H9 (cell line): ENCODE data around the gene MEG3. TPM values are rescaled to one million over a fixed set of nuclear protein-coding genes. Genes with fewer than 3 reads are reported as not detected.
A peak's percentile ranks its signal among the peaks of the same experiment; 100 is the strongest.

Source experiments
- DNase-seq: peaks from one replicate; pipeline ENCODE4 v3.0.0-alpha.2; 2017
- H2AFZ ChIP-seq: one replicate; pipeline ENCODE4 v1.6.1; 2013; ENCODE audit warnings: mild to moderate bottlenecking, low read length, control low read depth, moderate library complexity
- H2AK5ac ChIP-seq: 2 replicates; pipeline ENCODE4 v1.6.1; 2013; ENCODE audit warnings: low read length, control low read depth, mixed read lengths; ENCODE audit not compliant: insufficient read length
- H2BK120ac ChIP-seq: one replicate; pipeline ENCODE4 v1.6.1; 2013; ENCODE audit warnings: low read depth, mild to moderate bottlenecking, low read length, control low read depth, inconsistent platforms; ENCODE audit not compliant: poor library complexity, severe bottlenecking
- H2BK12ac ChIP-seq: 2 replicates; pipeline ENCODE4 v1.6.1; 2013; ENCODE audit warnings: low read length, control low read depth, mixed read lengths, low read depth; ENCODE audit not compliant: insufficient read length
- H2BK15ac ChIP-seq: 2 replicates; pipeline ENCODE4 v1.6.1; 2013; ENCODE audit warnings: low read depth, low read length, control low read depth
- H2BK20ac ChIP-seq: one replicate; pipeline ENCODE4 v1.6.1; 2013; ENCODE audit warnings: low read depth, mild to moderate bottlenecking, low read length, control low read depth, inconsistent platforms; ENCODE audit not compliant: poor library complexity, severe bottlenecking
- H2BK5ac ChIP-seq: 2 replicates; pipeline ENCODE4 v1.6.1; 2013; ENCODE audit warnings: low read length, control low read depth, mixed read lengths; ENCODE audit not compliant: insufficient read length
- H3K14ac ChIP-seq: 2 replicates; pipeline ENCODE4 v1.6.1; 2013; ENCODE audit warnings: low read length, control low read depth; ENCODE audit not compliant: insufficient read depth
- H3K18ac ChIP-seq: 2 replicates; pipeline ENCODE4 v1.6.1; 2013; ENCODE audit warnings: low read depth, mild to moderate bottlenecking, mixed read lengths, low read length, control low read depth; ENCODE audit not compliant: insufficient read length
- H3K23ac ChIP-seq: 2 replicates; pipeline ENCODE4 v1.6.1; 2013; ENCODE audit warnings: low read length, control low read depth, mixed read lengths, low read depth; ENCODE audit not compliant: insufficient read length
- H3K23me2 ChIP-seq: 2 replicates; pipeline ENCODE4 v1.6.1; 2013; ENCODE audit warnings: low read depth, mild to moderate bottlenecking, mixed read lengths, low read length, control low read depth; ENCODE audit not compliant: insufficient read length, poor library complexity, severe bottlenecking
- H3K27ac ChIP-seq: 2 replicates; pipeline ENCODE4 v1.5.1; 2013; ENCODE audit warnings: low read length, control low read depth, mixed read lengths, low read depth; ENCODE audit not compliant: insufficient read length
- H3K27me3 ChIP-seq: 2 replicates; pipeline ENCODE4 v1.6.1; 2013; ENCODE audit warnings: low read length, control low read depth, inconsistent platforms; ENCODE audit not compliant: insufficient read depth
- H3K4ac ChIP-seq: 2 replicates; pipeline ENCODE4 v1.6.1; 2013; ENCODE audit warnings: low read depth, mild to moderate bottlenecking, control low read depth, inconsistent platforms, low read length, moderate library complexity
- H3K4me1 ChIP-seq: 2 replicates; pipeline ENCODE4 v1.6.1; 2013; ENCODE audit warnings: low read length, control low read depth, inconsistent platforms; ENCODE audit not compliant: insufficient read depth
- H3K4me2 ChIP-seq: 2 replicates; pipeline ENCODE4 v1.6.1; 2013; ENCODE audit warnings: low read length, control low read depth, mixed read lengths; ENCODE audit not compliant: insufficient read length, insufficient read depth
- H3K56ac ChIP-seq: 2 replicates; pipeline ENCODE4 v1.6.1; 2013; ENCODE audit warnings: low read depth, mild to moderate bottlenecking, mixed read lengths, low read length, control low read depth; ENCODE audit not compliant: insufficient read length
- H3K79me1 ChIP-seq: 2 replicates; pipeline ENCODE4 v1.6.1; 2013; ENCODE audit warnings: low read depth, mild to moderate bottlenecking, moderate library complexity, low read length, control low read depth, inconsistent platforms; ENCODE audit not compliant: insufficient read depth, poor library complexity, severe bottlenecking
- H3K79me2 ChIP-seq: 2 replicates; pipeline ENCODE4 v1.6.1; 2013; ENCODE audit warnings: low read length, control low read depth, inconsistent platforms; ENCODE audit not compliant: insufficient read depth
- H3K9ac ChIP-seq: 2 replicates; pipeline ENCODE4 v1.6.1; 2013; ENCODE audit warnings: low read length, control low read depth, mixed read lengths; ENCODE audit not compliant: insufficient read length; ENCODE audit errors: extremely low read depth
- H3K9me3 ChIP-seq: one replicate; pipeline ENCODE4 v1.6.1; 2013; ENCODE audit warnings: low read depth, low read length, inconsistent platforms; ENCODE audit not compliant: control insufficient read depth
- H3T11ph ChIP-seq: one replicate; pipeline ENCODE4 v1.6.1; 2013; ENCODE audit warnings: mild to moderate bottlenecking, low read length, control low read depth, inconsistent platforms
- H4K20me1 ChIP-seq: one replicate; pipeline ENCODE4 v1.6.1; 2013; ENCODE audit not compliant: control insufficient read depth, insufficient read length, insufficient read depth
- H4K5ac ChIP-seq: 2 replicates; pipeline ENCODE4 v1.6.1; 2013; ENCODE audit warnings: low read depth, mild to moderate bottlenecking, mixed read lengths, low read length, control low read depth; ENCODE audit not compliant: insufficient read length
- H4K8ac ChIP-seq: replicated peaks from 2 replicates; pipeline ENCODE4 v1.6.1; 2013; ENCODE audit warnings: low read length, control low read depth, mixed read lengths, low read depth; ENCODE audit not compliant: insufficient read length
- H4K91ac ChIP-seq: 2 replicates; pipeline ENCODE4 v1.6.1; 2013; ENCODE audit warnings: low read depth, mild to moderate bottlenecking, moderate library complexity, mixed read lengths, low read length, control low read depth; ENCODE audit not compliant: insufficient read length
- H3K27ac Mint-ChIP-seq, 3 experiments: 2 replicates in 2 of 3; 3 replicates in 1 of 3; pipeline ENCODE4 v1.8.0; 2020 to 2021; ENCODE audit warnings: mixed read lengths in 3 of 3, mild to moderate bottlenecking in 1 of 3, moderate library complexity in 1 of 3
- H3K27me3 Mint-ChIP-seq: 2 replicates; pipeline ENCODE4 v1.8.0; 2021; ENCODE audit warnings: low read depth, mild to moderate bottlenecking, moderate library complexity, mixed read lengths
- H3K36me3 Mint-ChIP-seq, 3 experiments: 2 replicates in 2 of 3; 3 replicates in 1 of 3; pipeline ENCODE4 v1.8.0; 2020 to 2021; ENCODE audit warnings: low read depth in 3 of 3, mixed read lengths in 3 of 3; ENCODE audit not compliant: insufficient read depth in 1 of 3
- H3K4me1 Mint-ChIP-seq, 2 experiments: 2 replicates each; pipeline ENCODE4 v1.8.0; 2020; ENCODE audit warnings: mixed read lengths in 2 of 2
- H3K4me3 Mint-ChIP-seq, 2 experiments: 2 replicates in 1 of 2; 3 replicates in 1 of 2; pipeline ENCODE4 v1.8.0; 2020 to 2021; ENCODE audit warnings: mild to moderate bottlenecking in 2 of 2, mixed read lengths in 2 of 2, moderate library complexity in 1 of 2
- H3K9me3 Mint-ChIP-seq, 2 experiments: 2 replicates in 1 of 2; 3 replicates in 1 of 2; pipeline ENCODE4 v1.8.0; 2020; ENCODE audit warnings: mild to moderate bottlenecking in 2 of 2, mixed read lengths in 2 of 2, moderate library complexity in 1 of 2
- CTCF ChIP-seq: fragments of 200-600 bp; sonication (generic); conservative IDR thresholded peaks from 3 replicates; pipeline ENCODE4 v1.8.0; 2021; ENCODE audit warnings: antibody characterized with exemption, mild to moderate bottlenecking
- WGBS: extraction: QIAGEN DNeasy Blood & Tissue Kit; methylation state at CpG from one replicate; pipeline ENCODE4 v1.1.7; 2013; ENCODE audit warnings: missing lambda C conversion rate, low lambda C conversion rate, mixed read lengths; ENCODE audit not compliant: insufficient read length; ENCODE audit errors: extremely low coverage; 5-methylcytosine and 5-hydroxymethylcytosine counted together
- total RNA-seq: library from RNA; stranded (reverse); gene quantifications from 2 replicates; pipeline ENCODE4 v1.2.1, GENCODE V29; 2021

The MEG3 gene
- total RNA-seq, 1 experiment from 2014 or later, result 0.52 TPM

- Mint-ChIP-seq H3K9me3 (peaks cover 2 to 3% of the 10 kb centered on the region in 2 experiments; a peak in 3 of 5 replicates), H3K4me1 (peaks cover 54 to 70% of the 10 kb centered on the region in 2 experiments), H3K27ac (peak overlapping the region in 2 of 3 experiments; percentile 44 to 89; a peak in 2 of 7 replicates), H3K27me3 (peaks cover 8% of the 10 kb centered on the region), H3K36me3 (no peaks in the 10 kb centered on the region), H3K4me3 (no peak overlapping the region)
- Histone ChIP-seq H3K9ac (no peak overlapping the region), H3T11ph (no peak overlapping the region), H3K4ac (no peak overlapping the region), H3K4me2 (no peak overlapping the region), H4K20me1 (no peaks in the 10 kb centered on the region), H2AFZ (no peak overlapping the region), H3K18ac (no peak overlapping the region), H3K23ac (no peak overlapping the region), H4K8ac (no peak overlapping the region), H4K91ac (no peak overlapping the region), H2BK120ac (no peak overlapping the region), H3K4me1 (peaks cover 10% of the 10 kb centered on the region; the same call in 1 of the 2 replicates), H3K56ac (no peak overlapping the region), H3K23me2 (no peaks in the 10 kb centered on the region), H3K27ac (no peak overlapping the region), H2AK5ac (no peak overlapping the region), H3K9me3 (no peaks in the 10 kb centered on the region), H4K5ac (no peak overlapping the region), H3K14ac (no peak overlapping the region; the same call in 1 of the 2 replicates), H2BK15ac (no peak overlapping the region), H2BK20ac (no peak overlapping the region), H2BK5ac (no peak overlapping the region), H3K79me1 (no peaks in the 10 kb centered on the region), H3K27me3 (no peaks in the 10 kb centered on the region), H2BK12ac (no peak overlapping the region), H3K79me2 (no peaks in the 10 kb centered on the region)
- no peak for TF ChIP-seq CTCF
- no peak for DNase-seq
- no CpG with 5 or more reads among the region's 29 CpGs for WGBS
Observed at GRCh38 chr14:100834794-100835547, 9.1 kb downstream of the MEG3 start.
